HG02571 (cell line): Measurements from ENCODE around the gene KSR2.

ENCODE experiments used
- ATAC-seq: cut with Tn5 transposase; IDR thresholded peaks from one replicate; pipeline ENCODE4 v1.9.1; 2021; ENCODE audit warnings: mild to moderate bottlenecking, moderate library complexity; ENCODE audit not compliant: unreplicated experiment

The KSR2 gene

DNA sequence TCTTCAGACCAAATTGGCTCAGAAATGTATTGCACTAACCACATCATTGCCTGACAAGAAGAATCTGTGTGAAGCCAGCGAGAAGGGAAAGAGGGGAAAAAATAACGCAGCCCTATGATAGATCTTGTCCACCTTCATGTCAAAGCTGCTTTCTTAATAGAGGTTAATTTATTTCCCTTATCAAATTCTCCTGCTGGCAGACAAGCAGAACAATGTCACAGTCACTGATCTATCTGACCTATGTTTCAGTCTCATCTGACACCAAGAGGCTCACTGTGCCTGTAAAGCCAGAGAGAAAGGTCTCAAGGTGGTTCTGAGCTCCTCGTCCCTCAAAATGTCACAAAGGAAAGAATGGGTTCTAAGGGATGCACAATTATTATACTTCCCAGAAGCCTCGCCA lies 417.1 kb downstream of the KSR2 start:
- ATAC-seq = no peak

DNA sequence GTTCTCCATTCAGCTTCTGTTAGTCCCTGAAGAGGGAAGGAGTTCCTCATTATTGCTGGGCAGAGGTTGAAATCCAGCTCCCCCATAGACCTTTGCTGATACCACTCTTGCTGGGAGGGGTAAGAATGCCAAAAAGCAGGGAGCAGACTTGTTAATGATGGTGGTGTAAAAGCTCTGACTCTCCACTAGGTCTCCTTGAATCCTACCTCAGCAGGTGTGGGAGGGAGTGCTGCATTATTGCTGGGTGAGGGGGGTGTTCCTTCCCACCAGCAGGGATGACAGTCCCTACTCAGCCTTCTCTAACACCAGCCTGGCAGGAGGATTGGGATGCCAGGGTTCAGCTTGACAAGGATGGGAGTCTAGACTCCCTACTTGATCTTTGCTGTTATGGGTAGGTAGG lies 421.6 kb downstream of the KSR2 start:
- ATAC-seq = no peak

DNA sequence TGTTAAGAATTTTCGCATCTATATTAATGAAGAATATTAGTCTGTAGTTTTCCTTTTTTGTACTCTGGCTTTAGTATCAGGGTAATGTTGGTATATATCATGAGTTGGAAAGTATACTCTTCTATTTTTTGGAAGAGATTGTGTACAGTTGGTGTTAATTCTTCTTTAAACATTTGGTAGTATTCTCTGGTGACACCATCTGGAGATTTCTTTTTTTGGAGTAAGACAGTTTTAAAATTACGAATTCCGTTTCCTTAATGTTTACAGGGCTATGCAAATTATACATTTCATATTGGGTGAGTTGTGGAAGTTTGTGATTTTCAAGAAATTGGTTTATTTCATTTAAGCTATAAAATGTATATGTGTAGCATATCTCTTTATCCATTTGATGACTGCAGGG lies 423.6 kb downstream of the KSR2 start:
- no peak for ATAC-seq

DNA sequence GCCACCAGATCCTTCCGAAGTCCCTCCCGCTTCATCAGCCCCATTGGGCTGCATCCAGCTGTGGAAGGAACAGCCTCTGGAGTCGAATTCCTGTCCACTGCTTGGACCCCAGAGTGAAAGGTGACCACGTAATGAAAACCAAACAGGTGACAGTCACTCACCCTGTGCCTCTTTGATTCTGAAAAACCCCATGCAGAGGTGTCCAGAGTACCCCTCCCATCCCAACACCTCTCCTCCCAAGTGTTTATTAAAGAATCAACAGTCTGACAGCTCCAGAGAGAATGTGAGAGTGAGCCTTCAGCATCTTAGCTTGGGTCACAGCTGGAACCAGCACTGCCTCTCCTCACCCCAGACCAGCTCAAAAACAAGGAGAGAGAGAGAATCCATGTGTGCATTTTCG lies 428.8 kb downstream of the KSR2 start:
- no peak for ATAC-seq

DNA sequence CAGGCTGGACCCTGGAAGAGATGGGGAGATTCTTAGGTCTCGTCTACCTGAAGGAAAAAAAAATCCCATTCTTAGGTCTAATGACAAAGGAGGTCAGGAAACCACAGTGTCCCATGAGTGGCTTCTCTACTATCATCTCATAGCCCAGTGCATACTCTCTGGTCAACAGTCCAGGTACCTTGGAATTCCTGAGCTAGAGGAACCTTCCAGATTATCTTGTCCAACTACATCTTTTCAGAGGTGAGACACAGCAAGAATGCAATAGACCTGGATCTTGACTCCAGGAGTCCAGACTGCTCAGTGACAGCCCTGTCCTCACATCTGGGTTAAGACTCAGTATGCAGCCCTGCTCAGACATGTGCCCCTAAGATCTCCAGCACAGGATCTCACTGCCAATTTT lies 429.9 kb downstream of the KSR2 start:
- no peak for ATAC-seq

DNA sequence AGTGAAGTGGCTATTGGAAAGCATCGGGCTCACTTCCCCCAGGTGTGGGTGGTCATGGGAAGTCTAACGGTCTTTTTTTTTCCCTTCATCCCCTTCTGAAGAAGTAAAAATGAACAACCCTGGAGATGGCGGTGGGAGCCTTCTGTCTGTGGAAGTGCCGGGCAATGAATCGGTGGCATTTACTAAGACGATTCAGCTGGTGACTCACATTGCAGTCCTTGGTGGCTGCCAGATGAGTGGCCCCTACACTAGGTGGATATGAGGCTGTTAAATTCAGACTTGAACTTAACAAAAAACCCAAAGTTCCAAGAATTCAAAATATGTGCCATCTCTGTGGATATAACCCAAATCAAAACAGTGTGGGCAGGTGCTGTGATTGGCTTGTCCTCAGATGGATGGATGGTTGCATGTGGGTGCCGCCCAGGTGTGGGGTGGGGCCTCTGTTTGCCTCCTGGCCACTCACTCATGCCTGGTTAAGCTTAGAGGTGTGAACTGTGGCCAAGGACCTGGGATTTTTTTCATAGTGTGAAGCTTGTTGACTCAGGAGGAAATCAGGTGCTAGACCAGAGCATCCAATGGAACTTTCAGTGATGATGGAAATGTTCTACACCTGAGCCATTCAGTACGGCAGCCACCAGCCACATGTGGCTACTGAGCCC lies 430.6 kb downstream of the KSR2 start:
- ATAC-seq = no peak

DNA sequence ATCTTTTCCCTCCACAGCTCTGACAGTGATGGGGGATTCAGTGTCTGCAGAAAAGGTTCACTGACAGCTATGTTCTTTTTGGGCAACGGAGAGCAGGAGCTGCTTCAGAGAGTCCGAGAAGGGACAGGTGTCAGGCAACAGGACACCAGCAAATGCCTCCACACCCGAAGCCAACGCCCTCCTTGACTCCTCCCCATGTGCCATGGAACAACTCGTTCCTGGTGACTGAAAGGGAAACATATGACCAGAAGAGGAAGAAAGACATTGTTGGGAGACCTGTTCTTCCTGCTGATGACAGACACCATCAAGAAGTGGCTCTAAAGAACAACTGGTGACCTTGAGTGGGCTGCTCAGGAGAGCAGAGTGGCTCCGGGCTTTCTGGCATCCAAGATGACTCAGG lies 435.1 kb downstream of the KSR2 start:
- ATAC-seq = no peak

DNA sequence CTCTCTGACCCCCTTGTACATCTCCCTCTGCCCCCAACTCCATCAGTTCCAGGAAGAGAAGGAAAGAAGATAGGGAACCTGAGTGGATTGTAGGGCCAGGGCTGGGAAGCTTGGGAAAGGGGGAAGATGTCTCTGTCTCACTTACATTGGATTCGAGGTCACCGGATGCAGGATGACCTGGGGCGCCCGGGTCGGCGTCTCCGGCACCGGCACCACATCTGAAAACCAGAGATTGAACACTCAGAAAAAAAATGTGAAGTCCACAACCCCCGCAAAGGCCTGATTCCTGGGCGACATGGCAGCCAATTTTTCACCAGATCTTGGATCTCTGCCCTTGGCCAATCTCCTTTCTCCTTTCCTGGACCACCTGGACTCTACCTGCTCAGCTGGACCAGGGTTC lies 438.0 kb downstream of the KSR2 start:
- no peak for ATAC-seq

DNA sequence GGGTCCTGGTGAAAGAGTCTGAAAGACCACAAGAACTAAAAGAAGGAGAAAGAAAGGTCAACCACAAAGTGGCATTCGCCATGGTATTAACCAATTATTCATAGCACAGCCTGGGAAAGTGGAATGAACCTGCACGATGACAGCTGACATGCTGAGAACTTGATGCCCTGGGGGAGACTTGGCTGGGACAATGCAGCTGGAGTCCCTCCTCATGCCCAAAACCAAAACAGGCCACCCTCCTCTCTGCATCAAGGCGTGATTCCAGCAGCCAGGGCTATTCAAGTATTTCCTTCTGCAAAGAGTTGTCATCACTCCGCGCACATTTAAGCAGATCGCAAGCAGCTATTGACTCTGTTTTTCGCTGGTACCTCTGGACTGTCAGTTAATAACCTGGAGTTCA lies 440.3 kb downstream of the KSR2 start:
- no peak for ATAC-seq

DNA sequence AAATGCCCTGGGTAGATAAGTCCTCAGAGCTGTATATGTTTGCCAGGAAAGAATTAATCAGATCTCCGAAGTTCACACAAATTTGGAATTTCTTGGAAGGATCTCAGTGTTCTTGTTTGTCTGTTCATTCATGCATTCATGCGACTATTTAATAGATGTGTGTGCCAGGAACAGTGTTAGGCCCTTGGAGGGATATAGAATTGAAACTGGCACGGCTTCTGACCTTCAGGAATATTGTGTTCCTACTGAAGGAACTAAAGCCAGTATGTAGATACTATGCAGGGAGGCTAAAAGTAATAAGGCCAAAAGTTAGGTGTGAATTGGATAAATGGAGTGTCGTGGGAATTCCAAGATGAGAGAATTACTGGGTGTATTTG lies 441.3 kb downstream of the KSR2 start:
- ATAC-seq = no peak

DNA sequence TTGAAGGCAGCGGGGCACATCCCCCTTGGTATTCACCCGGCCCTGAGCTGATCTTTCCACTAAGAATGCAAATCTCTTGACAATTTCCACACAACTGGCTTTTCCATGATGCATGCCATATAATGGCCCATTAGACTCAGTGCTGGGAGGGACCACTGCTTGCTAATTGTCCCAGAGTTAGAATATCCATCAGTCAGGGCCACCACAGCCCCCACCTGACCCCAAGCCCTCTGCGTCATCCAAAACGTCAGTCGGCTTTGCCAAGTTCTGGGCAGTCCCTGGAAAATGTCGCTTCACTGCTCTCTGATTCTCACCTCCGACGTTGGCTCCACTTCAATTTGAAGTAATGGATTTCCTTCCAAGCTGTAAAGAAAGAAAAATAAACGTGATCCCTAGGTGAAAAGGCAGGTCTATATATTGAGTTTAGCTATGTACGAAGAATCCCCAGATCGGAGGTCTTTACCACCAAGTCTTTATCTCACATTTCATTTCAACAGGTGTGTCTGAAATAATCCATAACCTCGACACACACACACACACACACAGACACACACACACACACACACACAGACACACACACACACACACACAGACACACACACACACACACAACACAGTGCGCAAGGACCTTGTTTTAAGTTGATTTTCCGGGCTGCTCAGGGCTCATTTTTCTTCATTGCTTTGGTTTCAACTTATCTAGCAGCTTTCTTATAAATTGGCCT lies 441.9 kb downstream of the KSR2 start:
- ATAC-seq = no peak

DNA sequence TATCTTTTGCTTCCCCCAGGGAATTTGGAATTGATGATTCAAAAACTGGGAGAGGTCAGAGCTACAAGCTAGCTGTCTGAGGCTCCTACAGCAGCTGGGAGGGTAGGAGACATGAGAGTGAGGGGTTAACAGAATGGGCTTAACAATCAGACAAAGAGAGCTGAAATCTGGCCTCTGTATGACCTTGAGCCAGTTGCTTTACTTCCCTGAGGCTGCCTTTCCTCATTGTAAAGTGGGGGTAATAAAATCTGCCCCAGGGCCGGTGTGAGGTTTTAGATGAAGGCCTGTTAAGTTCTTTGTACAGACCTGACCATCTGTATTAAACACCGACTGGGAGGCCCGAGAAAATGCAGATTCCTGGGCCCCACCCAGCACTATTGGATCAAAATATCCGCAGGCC lies 443.0 kb downstream of the KSR2 start:
- ATAC-seq = no peak

DNA sequence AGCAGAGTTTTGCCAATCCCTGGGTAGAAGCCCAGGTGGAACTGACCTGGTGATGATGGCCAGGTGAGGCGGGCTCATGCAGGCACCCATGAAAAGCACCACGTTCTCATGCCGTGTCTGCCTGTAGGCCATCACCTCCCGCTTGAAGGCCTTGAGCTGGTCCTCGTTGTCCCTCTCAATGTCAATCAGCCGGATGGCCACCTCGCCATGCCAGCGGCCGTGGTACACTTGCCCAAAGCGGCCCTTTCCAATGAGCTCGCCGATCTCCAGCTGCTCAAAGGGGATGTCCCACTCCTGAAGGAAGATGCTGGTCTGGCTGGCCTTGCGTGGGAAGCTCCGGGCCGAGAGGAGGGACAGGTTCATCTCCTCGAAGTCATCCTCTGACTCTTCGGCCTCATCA lies 444.0 kb downstream of the KSR2 start:
- ATAC-seq = no peak

DNA sequence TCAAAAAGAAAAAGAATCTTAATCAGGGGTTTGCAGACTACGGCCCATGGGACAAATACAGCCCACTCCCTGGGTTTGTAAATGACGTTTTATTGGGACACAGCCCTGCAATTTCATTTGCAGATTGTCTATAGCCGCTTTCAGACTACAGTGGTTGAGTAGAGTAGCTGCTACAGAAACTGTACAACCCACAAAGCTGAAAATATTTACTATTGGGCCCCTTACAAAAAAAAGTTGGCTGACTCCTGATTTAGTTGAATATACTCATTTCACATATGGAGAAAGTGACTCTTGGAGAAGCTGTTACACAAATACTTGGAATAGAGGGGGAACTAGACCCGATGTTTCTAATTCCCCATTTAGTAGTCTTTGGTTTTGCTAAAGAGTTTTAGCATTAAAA lies 444.8 kb downstream of the KSR2 start:
- no peak for ATAC-seq

DNA sequence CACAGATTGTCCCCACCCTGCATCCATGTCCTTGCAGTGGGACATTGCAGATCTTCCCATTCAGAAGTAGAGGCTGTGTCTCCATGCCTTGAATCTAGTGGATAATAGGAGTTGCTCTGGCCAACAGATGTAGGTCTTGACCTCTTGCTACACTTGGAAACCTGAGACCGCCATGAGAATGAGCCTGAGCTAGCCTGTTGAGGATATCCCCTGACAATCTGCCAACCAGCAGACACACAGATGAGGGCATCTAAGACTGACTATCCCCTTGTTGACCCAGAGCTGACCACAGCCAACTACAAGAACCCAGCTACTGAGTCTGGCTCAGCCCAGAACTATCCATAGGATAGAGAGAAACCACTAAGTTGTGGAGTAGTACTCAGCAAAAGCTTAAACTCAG lies 446.2 kb downstream of the KSR2 start:
- ATAC-seq = no peak

DNA sequence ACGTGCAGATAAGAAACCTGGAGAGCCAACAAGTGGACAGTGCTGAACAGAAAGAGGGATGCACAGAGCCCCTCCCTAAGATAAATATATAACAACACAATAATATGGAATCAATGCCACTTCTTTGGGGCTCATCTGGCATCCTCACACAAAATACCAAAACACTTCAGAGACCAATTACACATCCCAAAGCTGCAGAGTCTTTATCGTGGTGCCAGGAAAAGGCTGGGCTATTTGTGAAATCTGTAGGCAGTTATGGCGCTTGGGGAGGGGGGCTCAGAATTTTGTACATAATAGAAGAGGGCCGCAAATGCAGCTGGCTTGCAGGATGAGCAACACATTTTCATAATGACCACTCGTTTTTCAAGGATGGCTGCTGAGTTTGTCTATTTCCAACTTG lies 446.9 kb downstream of the KSR2 start:
- no peak for ATAC-seq

DNA sequence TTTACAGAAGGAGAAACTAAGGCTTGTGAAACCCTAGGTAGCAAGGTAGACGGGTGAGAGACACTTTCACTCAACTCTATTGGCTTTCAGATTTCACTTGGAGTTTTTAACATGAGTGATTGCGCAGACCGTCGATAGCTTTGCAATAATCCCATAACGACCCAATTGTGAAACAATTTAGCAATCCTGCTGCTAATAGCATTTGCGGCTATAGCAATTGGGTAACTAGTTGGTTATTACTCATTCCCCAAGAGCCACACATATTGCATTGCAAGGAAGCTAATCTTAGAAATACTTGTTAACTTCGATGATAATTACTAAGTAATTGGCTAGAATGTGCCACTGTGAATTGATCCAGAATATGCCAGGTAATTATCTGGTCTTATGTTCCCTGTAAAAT lies 447.4 kb downstream of the KSR2 start:
- ATAC-seq = no peak

DNA sequence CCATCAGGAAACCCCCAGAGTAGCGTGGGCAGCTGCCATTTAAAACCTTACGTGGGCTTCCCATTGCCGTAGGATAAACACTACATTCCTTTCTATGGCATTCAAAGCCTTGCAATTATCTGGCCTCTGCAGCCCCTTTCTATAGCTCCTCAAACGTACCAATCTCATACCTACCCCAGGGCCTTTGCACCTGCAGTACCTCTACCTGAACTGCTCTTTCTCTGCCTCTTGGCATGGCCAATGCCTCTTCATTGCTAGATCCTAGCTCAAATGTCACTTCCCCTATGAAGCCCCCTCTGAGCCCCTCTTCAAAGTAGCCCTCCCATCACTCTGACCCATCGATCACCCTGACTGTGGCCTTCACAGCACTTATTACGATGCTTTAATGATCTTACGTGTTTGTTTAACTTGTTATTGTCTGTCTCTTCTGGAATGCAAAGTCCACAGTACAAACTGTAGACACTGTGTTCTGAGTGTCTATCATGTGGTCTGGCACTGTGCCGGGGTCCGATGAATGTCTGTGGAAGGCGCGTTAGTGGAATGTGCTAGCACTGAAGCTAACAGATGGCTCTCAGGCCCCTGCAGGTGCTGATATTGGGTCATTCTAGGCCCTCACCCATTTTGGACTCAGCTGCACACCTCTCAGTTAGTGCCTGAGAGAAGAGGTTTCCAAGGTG lies 450.1 kb downstream of the KSR2 start:
- no peak for ATAC-seq

DNA sequence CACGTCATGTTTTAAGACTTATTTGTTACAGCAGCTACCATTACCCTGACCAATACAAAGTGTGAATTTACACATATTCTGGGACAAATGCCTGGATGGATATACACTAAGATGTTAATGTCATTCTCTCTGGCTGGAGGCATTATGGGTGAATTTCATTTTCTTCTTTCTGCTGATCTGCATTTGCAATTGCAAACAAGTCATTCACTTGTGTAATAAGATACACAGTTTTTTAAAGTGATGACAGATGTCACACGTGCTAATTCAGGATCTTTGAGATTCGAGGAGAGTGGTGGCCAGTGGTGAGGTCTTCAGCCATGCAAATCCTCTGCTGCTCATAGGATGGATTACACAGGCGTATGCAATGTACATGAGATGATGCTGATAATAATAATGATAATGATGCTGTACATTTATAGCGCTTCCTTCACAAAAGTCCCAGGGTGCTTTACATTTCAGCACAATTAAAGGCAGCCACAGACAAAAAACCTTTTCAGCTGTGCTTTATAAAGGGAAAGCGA lies 451.5 kb downstream of the KSR2 start:
- ATAC-seq = no peak

DNA sequence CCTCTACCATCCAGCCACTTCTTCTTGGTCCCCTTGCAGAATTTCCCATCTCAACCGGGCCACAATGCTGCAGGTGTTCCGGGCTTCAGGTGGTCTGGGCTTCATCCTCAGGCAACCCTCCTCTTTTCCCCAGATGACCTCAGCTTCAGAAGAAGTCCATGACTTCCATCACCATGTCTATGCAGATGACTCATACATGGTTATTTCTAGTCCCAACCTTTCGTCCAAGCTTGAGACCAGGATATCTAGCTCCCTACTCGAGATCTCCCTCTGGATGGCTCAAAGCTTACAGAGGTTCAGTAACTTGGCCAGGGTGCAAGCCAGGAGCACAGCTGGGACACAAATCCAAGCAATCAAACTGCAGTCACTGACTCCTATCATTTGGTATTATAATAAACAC lies 452.8 kb downstream of the KSR2 start:
- no peak for ATAC-seq

DNA sequence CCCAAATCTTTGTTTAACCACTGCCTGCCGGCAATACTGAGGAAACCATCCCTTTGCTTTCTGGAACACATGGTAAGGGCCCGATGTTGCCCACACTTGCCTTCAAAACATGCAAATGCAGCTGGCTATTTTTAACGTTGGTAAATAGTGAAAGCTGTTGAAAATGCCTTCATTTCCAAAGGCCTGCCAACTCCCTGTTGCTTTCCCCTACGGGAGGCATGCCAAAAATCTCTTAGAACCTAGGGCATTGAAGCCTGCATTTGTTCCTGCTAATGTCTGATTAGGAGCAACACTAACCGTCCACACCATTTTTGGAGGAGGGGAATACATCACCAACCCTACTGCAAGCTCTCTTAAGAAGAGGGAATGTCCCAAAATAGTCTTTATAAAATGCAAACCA lies 454.8 kb downstream of the KSR2 start:
- no peak for ATAC-seq

DNA sequence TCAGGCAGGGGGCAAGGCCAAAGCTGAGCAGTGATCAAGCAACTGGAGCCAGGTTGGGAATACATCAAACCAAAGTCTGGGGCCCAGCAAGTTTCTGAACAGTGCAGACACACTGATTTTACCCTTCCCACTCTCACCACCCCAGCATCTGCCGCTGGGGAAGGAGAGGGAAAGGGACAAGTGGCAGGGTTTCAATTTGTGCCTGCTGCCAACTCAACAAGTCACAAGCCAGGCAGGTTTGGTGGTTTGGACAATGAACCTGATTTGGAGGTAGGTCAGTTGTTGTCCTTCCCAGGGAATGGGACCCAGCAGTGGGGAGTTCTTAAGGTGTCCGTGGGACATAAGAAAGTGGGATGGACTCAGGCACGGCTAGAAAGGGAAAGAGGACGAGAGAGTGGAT lies 455.4 kb downstream of the KSR2 start:
- ATAC-seq = no peak
